GM23338 (cell line): ENCODE results near the gene FAM9C. TPM values are rescaled to one million over a fixed set of nuclear protein-coding genes. Genes with fewer than 3 reads are reported as not detected.

Experiments used
- ATAC-seq: fragments of 200-7000 bp; cut with Tn5 transposase; 3 replicates; pipeline ENCODE4 v1.9.1; 2020
- DNase-seq: peaks from one replicate; pipeline ENCODE4 v3.0.0-alpha.2; 2015; ENCODE audit warnings: low spot score
- H2AFZ ChIP-seq: fragments of 200-600 bp; sonication (generic); 2 replicates; pipeline ENCODE4 v1.8.0; 2016; ENCODE audit warnings: antibody characterized with exemption, mild to moderate bottlenecking, moderate library complexity
- H3F3A ChIP-seq: fragments of 200-600 bp; sonication (generic); replicated peaks from 2 replicates; pipeline ENCODE4 v1.8.0; 2017; ENCODE audit warnings: antibody characterized with exemption, mixed run types, low read depth
- H3K27ac ChIP-seq: fragments of 200-600 bp; sonication (generic); 2 replicates; pipeline ENCODE4 v1.6.1; 2016; ENCODE audit warnings: low read depth
- H3K27me3 ChIP-seq: fragments of 200-600 bp; sonication (generic); 2 replicates; pipeline ENCODE4 v1.8.0; 2016; ENCODE audit warnings: mild to moderate bottlenecking, mixed run types, moderate library complexity; ENCODE audit not compliant: insufficient read depth
- H3K36me3 ChIP-seq: fragments of 200-600 bp; sonication (generic); 2 replicates; pipeline ENCODE4 v1.8.0; 2016; ENCODE audit warnings: mild to moderate bottlenecking; ENCODE audit not compliant: insufficient read depth
- H3K4me1 ChIP-seq: fragments of 200-600 bp; sonication (generic); 2 replicates; pipeline ENCODE4 v1.8.0; 2016; ENCODE audit warnings: mild to moderate bottlenecking, moderate library complexity; ENCODE audit not compliant: insufficient read depth
- H3K4me2 ChIP-seq: fragments of 200-600 bp; sonication (generic); 2 replicates; pipeline ENCODE4 v1.7.1; 2017; ENCODE audit warnings: mixed run types
- H3K4me3 ChIP-seq: fragments of 200-600 bp; sonication (generic); 2 replicates; pipeline ENCODE4 v1.6.1; 2016; ENCODE audit warnings: mixed run types
- H3K79me2 ChIP-seq: fragments of 200-600 bp; sonication (generic); replicated peaks from 2 replicates; pipeline ENCODE4 v1.8.0; 2017; ENCODE audit warnings: mild to moderate bottlenecking; ENCODE audit not compliant: insufficient read depth
- H3K9me2 ChIP-seq: fragments of 200-600 bp; sonication (generic); 2 replicates; pipeline ENCODE4 v1.8.0; 2017; ENCODE audit not compliant: insufficient read depth
- H4K20me1 ChIP-seq: fragments of 200-600 bp; sonication (generic); replicated peaks from 2 replicates; pipeline ENCODE4 v1.8.0; 2017; ENCODE audit warnings: mild to moderate bottlenecking; ENCODE audit not compliant: insufficient read depth
- H3K27ac Mint-ChIP-seq: 2 replicates; pipeline ENCODE4 v1.8.0; 2020; ENCODE audit warnings: inconsistent platforms, mild to moderate bottlenecking, moderate library complexity, mixed read lengths
- H3K27me3 Mint-ChIP-seq: 3 replicates; pipeline ENCODE4 v1.8.0; 2022; ENCODE audit warnings: low read depth, mild to moderate bottlenecking, moderate library complexity, mixed read lengths, inconsistent platforms; ENCODE audit not compliant: insufficient read depth, poor library complexity
- H3K36me3 Mint-ChIP-seq: 3 replicates; pipeline ENCODE4 v1.8.0; 2021; ENCODE audit warnings: low read depth, mild to moderate bottlenecking, inconsistent platforms, moderate library complexity, mixed read lengths
- H3K4me1 Mint-ChIP-seq: 3 replicates; pipeline ENCODE4 v1.8.0; 2020; ENCODE audit warnings: mild to moderate bottlenecking, inconsistent platforms, mixed read lengths
- H3K4me3 Mint-ChIP-seq: 3 replicates; pipeline ENCODE4 v1.8.0; 2021; ENCODE audit warnings: moderate library complexity, mild to moderate bottlenecking, inconsistent platforms, mixed read lengths
- H3K9me3 Mint-ChIP-seq: 3 replicates; pipeline ENCODE4 v1.8.0; 2020; ENCODE audit warnings: moderate library complexity, mild to moderate bottlenecking, inconsistent platforms, mixed read lengths
- CREB1 ChIP-seq: fragments of 250-450 bp; sonication (Bioruptor Pico); IDR thresholded peaks from 2 replicates; pipeline ENCODE4 v1.5.0; 2020; ENCODE audit warnings: low read depth, mild to moderate bottlenecking, moderate library complexity
- CTCF ChIP-seq, 2 experiments: fragments of 200-600 bp in 1 of 2; sonication (generic) in 1 of 2; conservative IDR thresholded peaks; 2 replicates each; pipeline versions ENCODE4 v1.5.1 to v1.6.1; 2016 to 2017; ENCODE audit warnings: antibody characterized with exemption in 2 of 2, low read depth in 2 of 2, mild to moderate bottlenecking in 2 of 2, moderate library complexity in 1 of 2
- ETS1 ChIP-seq: IDR thresholded peaks from 2 replicates; pipeline ENCODE4 v1.6.1; 2016; ENCODE audit warnings: antibody characterized with exemption
- EZH2 ChIP-seq: fragments of 200-600 bp; sonication (generic); IDR thresholded peaks from one replicate; pipeline ENCODE4 v1.8.0; 2017; ENCODE audit warnings: antibody characterized with exemption, mild to moderate bottlenecking, low read depth; ENCODE audit not compliant: unreplicated experiment
- EZH2phosphoT487 ChIP-seq: fragments of 200-600 bp; sonication (generic); IDR thresholded peaks from one replicate; pipeline ENCODE4 v1.8.1; 2018; ENCODE audit warnings: antibody characterized with exemption; ENCODE audit not compliant: unreplicated experiment
- JUNB ChIP-seq: IDR thresholded peaks from one replicate; pipeline ENCODE4 v1.6.1; 2016; ENCODE audit warnings: antibody characterized with exemption; ENCODE audit not compliant: unreplicated experiment
- NANOG ChIP-seq: IDR thresholded peaks from 2 replicates; pipeline ENCODE4 v1.6.1; 2016; ENCODE audit warnings: antibody characterized with exemption, borderline replicate concordance
- POLR2AphosphoS5 ChIP-seq: IDR thresholded peaks from 2 replicates; pipeline ENCODE4 v1.6.1; 2016; ENCODE audit warnings: antibody characterized with exemption, low read depth
- REST ChIP-seq: IDR thresholded peaks from one replicate; pipeline ENCODE4 v1.6.1; 2018; ENCODE audit warnings: antibody characterized with exemption; ENCODE audit not compliant: unreplicated experiment
- STAT1 ChIP-seq: IDR thresholded peaks from one replicate; pipeline ENCODE4 v1.6.1; 2016; ENCODE audit warnings: antibody characterized with exemption; ENCODE audit not compliant: unreplicated experiment
- ZNF114 ChIP-seq: fragments of 250-450 bp; sonication (Bioruptor Pico); IDR thresholded peaks from 2 replicates; pipeline ENCODE4 v1.5.0; 2020; ENCODE audit warnings: mild to moderate bottlenecking, moderate library complexity
- ZNF331 ChIP-seq: fragments of 250-450 bp; sonication (Bioruptor Pico); IDR thresholded peaks from 2 replicates; pipeline ENCODE4 v1.5.0; 2020; ENCODE audit warnings: low read depth, mild to moderate bottlenecking, moderate library complexity
- ZNF462 ChIP-seq: fragments of 250-450 bp; sonication (Bioruptor Pico); IDR thresholded peaks from 2 replicates; pipeline ENCODE4 v1.5.0; 2020; ENCODE audit warnings: mild to moderate bottlenecking, moderate library complexity
- polyA plus RNA-seq: library from polyadenylated mRNA; unstranded; fragments of >200 nt; fragmentation: Nextera tagmentation; extraction: Ambion mirVana; gene quantifications from 2 replicates; pipeline ENCODE4 v1.2.1, GENCODE V29; 2016
- total RNA-seq: library from RNA; depleted of rRNA; stranded (reverse); fragments of >200 nt; shearing (Covaris generic); gene quantifications from 2 replicates; pipeline ENCODE4 v1.2.3, GENCODE V29; 2014

The FAM9C gene
- total and polyA plus RNA-seq, 2 experiments from 2014 or later: 0.08 TPM; not detected in 1

- Histone ChIP-seq H3K27ac (no peak overlapping the region), H3F3A (no peaks in the 10 kb centered on the region), H3K27me3 (no peaks in the 10 kb centered on the region), H3K4me3 (no peak overlapping the region), H3K79me2 (no peaks in the 10 kb centered on the region), H2AFZ (no peak overlapping the region), H4K20me1 (no peaks in the 10 kb centered on the region), H3K36me3 (no peaks in the 10 kb centered on the region), H3K4me1 (0 out of 2 replicates have a peak, but pooled peaks cover 5% of the 10 kb centered on the region), H3K4me2 (no peak overlapping the region), H3K9me2 (no peaks in the 10 kb centered on the region)
- ATAC-seq (no peak), DNase-seq (no peak)
- TF ChIP-seq REST: no peak
- TF ChIP-seq ETS1: no peak
- no peak for TF ChIP-seq EZH2
- TF ChIP-seq STAT1: no peak
- no peak for TF ChIP-seq JUNB
- TF ChIP-seq NANOG: no peak
- no peak for TF ChIP-seq ZNF114 (CRISPR knock-in tag)
- TF ChIP-seq CREB1: no peak
- no peak for TF ChIP-seq EZH2phosphoT487
- no peak for TF ChIP-seq POLR2AphosphoS5
- no peak for TF ChIP-seq CTCF (conservative IDR thresholded peaks at IDR 0.05; ENCODE audit: low read depth in 2 of 2)
- no peak for TF ChIP-seq ZNF331 (CRISPR knock-in tag)
- no peak for TF ChIP-seq ZNF462 (CRISPR knock-in tag)
- H3K4me1 Mint-ChIP-seq: peaks cover 6% of the 10 kb centered on the region; the same call in 2 of the 3 replicates
- H3K27ac Mint-ChIP-seq: no peak overlapping the region
- peaks cover 4% of the 10 kb centered on the region for H3K27me3 Mint-ChIP-seq
- H3K9me3 Mint-ChIP-seq: peaks cover 6% of the 10 kb centered on the region; the same call in 2 of the 3 replicates
- H3K36me3 Mint-ChIP-seq: peaks cover 12% of the 10 kb centered on the region
- no peak overlapping the region for H3K4me3 Mint-ChIP-seq
Observed at GRCh38 chrX:12988797-12989196, 55.6 kb downstream of the FAM9C start.
